ENCODE results near the gene CHST7.

Gene CHST7

DNA sequence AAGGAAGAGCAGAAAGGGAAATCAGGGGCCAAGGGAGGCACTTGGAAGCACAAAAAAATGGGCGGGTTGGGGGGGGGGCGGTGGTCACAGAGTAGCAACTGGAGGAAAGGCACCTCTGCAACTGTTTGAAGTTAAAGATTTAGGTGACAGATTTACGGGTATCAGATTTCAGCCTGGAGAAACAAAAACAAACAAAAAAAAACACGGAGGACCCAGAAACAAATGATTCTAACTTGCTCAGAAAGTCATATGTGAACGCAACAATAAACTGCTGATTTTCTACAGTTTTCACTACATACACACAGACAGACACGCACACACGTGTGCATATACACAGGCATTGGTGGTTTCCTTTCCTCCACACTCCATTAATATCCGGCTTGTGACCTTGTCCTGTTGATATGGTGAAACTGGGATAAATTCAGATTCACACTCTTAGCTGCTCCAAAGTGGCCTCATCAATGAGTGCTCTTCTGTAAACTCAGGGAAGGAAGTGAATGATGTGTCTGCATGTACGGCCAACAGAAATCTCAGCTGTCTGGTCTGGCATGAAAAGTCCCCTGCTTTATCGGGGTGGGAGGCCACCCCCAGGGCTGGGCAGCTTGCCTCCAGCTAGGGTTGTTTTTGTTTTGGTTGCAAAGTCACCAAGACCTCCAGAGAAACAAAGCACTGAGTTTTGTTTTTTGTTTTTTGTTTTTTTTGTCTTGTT is 54.3 kb downstream of the CHST7 start:
- H3K79me2 ChIP-seq (ENCODE audit: insufficient read depth, low read depth) = no peaks in the 10 kb centered on the region
- H3K36me3 ChIP-seq (ENCODE audit: insufficient read depth) = no peaks in the 10 kb centered on the region
- peak overlapping the region; percentile 64 for H3K4me2 ChIP-seq
- H3K27me3 ChIP-seq (ENCODE audit: insufficient read depth, low read depth) = no peaks in the 10 kb centered on the region
- TF ChIP-seq, protein P1, sequence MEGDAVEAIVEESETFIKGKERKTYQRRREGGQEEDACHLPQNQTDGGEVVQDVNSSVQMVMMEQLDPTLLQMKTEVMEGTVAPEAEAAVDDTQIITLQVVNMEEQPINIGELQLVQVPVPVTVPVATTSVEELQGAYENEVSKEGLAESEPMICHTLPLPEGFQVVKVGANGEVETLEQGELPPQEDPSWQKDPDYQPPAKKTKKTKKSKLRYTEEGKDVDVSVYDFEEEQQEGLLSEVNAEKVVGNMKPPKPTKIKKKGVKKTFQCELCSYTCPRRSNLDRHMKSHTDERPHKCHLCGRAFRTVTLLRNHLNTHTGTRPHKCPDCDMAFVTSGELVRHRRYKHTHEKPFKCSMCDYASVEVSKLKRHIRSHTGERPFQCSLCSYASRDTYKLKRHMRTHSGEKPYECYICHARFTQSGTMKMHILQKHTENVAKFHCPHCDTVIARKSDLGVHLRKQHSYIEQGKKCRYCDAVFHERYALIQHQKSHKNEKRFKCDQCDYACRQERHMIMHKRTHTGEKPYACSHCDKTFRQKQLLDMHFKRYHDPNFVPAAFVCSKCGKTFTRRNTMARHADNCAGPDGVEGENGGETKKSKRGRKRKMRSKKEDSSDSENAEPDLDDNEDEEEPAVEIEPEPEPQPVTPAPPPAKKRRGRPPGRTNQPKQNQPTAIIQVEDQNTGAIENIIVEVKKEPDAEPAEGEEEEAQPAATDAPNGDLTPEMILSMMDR (conservative IDR thresholded peaks at IDR 0.05; ENCODE audit: low read depth, low read length) = no peak
- H3K9ac ChIP-seq = no peak overlapping the region
- peaks cover 32% of the 10 kb centered on the region for H3K4me1 ChIP-seq (ENCODE audit: low read depth, poor library complexity, severe bottlenecking)
- H3K4me3 ChIP-seq (IDR thresholded peaks at IDR 0.05; ENCODE audit: insufficient read depth, low read depth, low read length) = no peak overlapping the region
- peak overlapping the region; percentile 64; the same call in 1 of the 2 replicates for H3K27ac ChIP-seq
- no peaks in the 10 kb centered on the region for H4K20me1 ChIP-seq (ENCODE audit: insufficient read depth)
- H2AFZ ChIP-seq (ENCODE audit: low read depth) = no peak overlapping the region

DNA sequence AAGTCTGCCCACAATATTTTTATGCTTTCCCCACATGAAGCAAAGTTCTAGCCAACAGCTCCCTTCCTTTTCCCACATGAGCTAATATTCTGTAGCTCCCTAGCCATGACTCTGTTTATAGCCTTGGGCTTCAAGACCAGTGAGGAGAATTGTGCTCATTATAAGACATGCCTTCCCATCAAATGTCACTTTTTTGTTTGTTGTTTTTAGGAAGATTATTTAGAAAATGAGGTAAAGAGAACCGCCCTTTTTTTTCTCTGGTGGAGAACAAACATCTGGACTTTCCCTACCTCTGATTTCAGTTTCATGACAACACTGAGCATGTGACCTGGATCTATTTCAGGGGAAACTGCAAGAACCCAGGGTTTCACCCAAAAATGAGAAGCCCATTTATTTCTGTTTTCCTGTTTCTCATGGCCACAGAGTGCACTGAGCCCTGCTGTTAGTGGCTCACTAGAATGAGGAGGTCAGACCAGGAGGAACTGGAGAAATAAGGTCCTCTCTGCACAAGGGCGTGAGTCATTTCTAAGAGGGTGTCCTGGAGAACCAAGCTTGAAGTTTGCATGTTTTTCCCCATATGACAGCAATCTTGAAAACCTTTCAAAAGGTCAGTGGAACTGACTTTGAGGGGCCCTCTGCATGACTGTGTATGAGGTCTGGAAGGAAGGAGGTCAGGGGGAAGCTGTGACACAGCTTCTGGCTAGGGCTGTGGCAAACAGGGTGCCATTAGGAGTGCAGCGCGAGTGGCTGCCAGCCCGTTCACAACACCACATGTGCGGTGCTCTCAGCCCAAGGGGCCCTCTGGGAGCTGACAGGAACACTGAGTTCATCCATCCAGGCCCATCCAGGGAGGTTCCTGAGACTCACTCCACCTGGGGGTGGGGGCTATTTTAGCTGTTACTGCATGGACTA is 55.2 kb downstream of the CHST7 start:
- Histone ChIP-seq H3K79me2 (ENCODE audit: insufficient read depth, low read depth) (no peaks in the 10 kb centered on the region), H3K4me3 (IDR thresholded peaks at IDR 0.05; ENCODE audit: insufficient read depth, low read depth, low read length) (no peak overlapping the region), H3K9ac (peak overlapping the region; percentile 22; the same call in 1 of the 2 replicates), H3K27me3 (ENCODE audit: insufficient read depth, low read depth) (no peaks in the 10 kb centered on the region), H2AFZ (ENCODE audit: low read depth) (peak overlapping the region; percentile 22; the same call in 1 of the 2 replicates), H3K36me3 (ENCODE audit: insufficient read depth) (no peaks in the 10 kb centered on the region), H3K27ac (peak overlapping the region; percentile 64), H4K20me1 (ENCODE audit: insufficient read depth) (no peaks in the 10 kb centered on the region), H3K4me2 (peak overlapping the region; percentile 64), H3K4me1 (ENCODE audit: low read depth, poor library complexity, severe bottlenecking) (peaks cover 32% of the 10 kb centered on the region)
- TF ChIP-seq, protein P1 (conservative IDR thresholded peaks at IDR 0.05; ENCODE audit: low read depth, low read length) = no peak

DNA sequence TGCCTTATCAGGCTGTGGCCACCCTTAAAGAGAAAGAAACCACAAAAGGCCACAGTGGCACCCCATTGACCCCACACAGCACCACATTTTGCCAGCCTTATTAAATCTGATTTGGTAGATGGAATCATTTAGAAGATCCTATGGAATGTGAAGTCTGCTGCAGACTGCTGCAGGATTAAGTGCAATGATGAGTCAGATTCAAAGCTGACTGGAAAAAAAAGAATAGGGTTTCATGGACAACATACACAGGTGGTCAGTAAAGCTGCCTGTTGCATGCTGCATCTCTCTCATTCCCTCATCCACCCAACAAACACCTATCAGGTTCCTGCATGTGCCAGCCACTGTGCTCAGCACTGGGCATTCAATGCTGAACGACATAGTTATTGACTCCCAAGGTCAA is 56.6 kb downstream of the CHST7 start:
- no peak overlapping the region for H3K4me2 ChIP-seq
- H3K9ac ChIP-seq = no peak overlapping the region
- H3K4me3 ChIP-seq (IDR thresholded peaks at IDR 0.05; ENCODE audit: insufficient read depth, low read depth, low read length) = no peak overlapping the region
- H4K20me1 ChIP-seq (ENCODE audit: insufficient read depth) = no peaks in the 10 kb centered on the region
- H3K27ac ChIP-seq = no peak overlapping the region
- H3K27me3 ChIP-seq (ENCODE audit: insufficient read depth, low read depth) = no peaks in the 10 kb centered on the region
- no peaks in the 10 kb centered on the region for H3K36me3 ChIP-seq (ENCODE audit: insufficient read depth)
- TF ChIP-seq, protein P1 (conservative IDR thresholded peaks at IDR 0.05; ENCODE audit: low read depth, low read length) = no peak
- H3K79me2 ChIP-seq (ENCODE audit: insufficient read depth, low read depth) = no peaks in the 10 kb centered on the region
- no peak overlapping the region for H2AFZ ChIP-seq (ENCODE audit: low read depth)
- peaks cover 32% of the 10 kb centered on the region for H3K4me1 ChIP-seq (ENCODE audit: low read depth, poor library complexity, severe bottlenecking)

DNA sequence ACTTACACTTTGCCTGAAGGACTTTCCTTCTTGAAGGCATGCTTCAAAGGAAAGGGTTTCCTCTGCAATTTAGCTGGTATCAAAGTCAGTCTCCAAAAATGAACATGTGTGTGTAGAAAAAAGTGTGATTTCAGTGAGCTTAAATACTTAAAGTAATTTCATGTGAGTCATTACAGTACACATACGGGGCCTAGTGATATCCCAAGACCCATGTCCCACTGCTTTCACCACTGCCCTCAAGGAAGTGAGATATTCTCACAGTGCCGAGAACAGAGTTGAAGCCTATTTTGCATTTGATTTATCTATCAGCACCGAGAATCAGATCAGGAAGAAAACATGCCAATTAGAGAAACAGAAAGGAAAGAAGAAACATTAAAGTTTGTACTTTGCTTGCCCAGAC is 61.0 kb downstream of the CHST7 start:
- Histone ChIP-seq H3K4me2 (no peak overlapping the region), H4K20me1 (ENCODE audit: insufficient read depth) (no peaks in the 10 kb centered on the region), H3K4me1 (ENCODE audit: low read depth, poor library complexity, severe bottlenecking) (peaks cover 11% of the 10 kb centered on the region), H2AFZ (ENCODE audit: low read depth) (no peak overlapping the region), H3K27me3 (ENCODE audit: insufficient read depth, low read depth) (no peaks in the 10 kb centered on the region), H3K9ac (no peak overlapping the region), H3K36me3 (ENCODE audit: insufficient read depth) (no peaks in the 10 kb centered on the region), H3K27ac (no peak overlapping the region), H3K79me2 (ENCODE audit: insufficient read depth, low read depth) (no peaks in the 10 kb centered on the region), H3K4me3 (IDR thresholded peaks at IDR 0.05; ENCODE audit: insufficient read depth, low read depth, low read length) (no peak overlapping the region)
- TF ChIP-seq, protein P1 (conservative IDR thresholded peaks at IDR 0.05; ENCODE audit: low read depth, low read length) = no peak
